Caco-2 (cell line): ENCODE measurements around the gene CDH16. TPM values are rescaled to one million over a fixed set of nuclear protein-coding genes. Genes with fewer than 3 reads are reported as not detected.

Source experiments
- BruUV-seq: library from RNA; stranded (reverse); fragments of 400-500 nt; replicated peaks from 2 replicates; lab custom pipeline; 2021; lab: Mats Ljungman, UMichigan
- CTCF ChIA-PET: fragments of 300-600 bp; sonication (Branson Sonifier 250); formaldehyde crosslinking; loops from one replicate; lab custom pipeline; 2022; ENCODE audit warnings: antibody characterized with exemption; lab: Charles Lee
- POLR2A ChIA-PET: fragments of 300-600 bp; sonication (Branson Sonifier 250); formaldehyde crosslinking; loops from one replicate; lab custom pipeline; 2022; ENCODE audit warnings: antibody characterized with exemption; lab: Charles Lee
- DNase-seq, 2 experiments: peaks; one replicate each; pipeline versions ENCODE4 v3.0.0 to v3.0.0-alpha.2; 2020 to 2022
- H3K27me3 ChIP-seq: replicated peaks from 2 replicates; pipeline ENCODE4 v1.6.0; 2011; ENCODE audit warnings: low read length; ENCODE audit not compliant: control insufficient read depth, insufficient read depth
- H3K36me3 ChIP-seq: 2 replicates; pipeline ENCODE4 v1.5.1; 2011; ENCODE audit warnings: low read length; ENCODE audit not compliant: control insufficient read depth, insufficient read depth
- H3K4me1 ChIP-seq: fragments of 250-450 bp; sonication (Bioruptor Pico); 2 replicates; pipeline ENCODE4 v1.5.1; 2020; ENCODE audit warnings: mild to moderate bottlenecking
- H3K4me3 ChIP-seq: 2 replicates; pipeline ENCODE4 v1.5.1; 2011; ENCODE audit warnings: low read depth, mild to moderate bottlenecking, control low read depth, low read length
- H3K9me3 ChIP-seq: fragments of 250-450 bp; sonication (Bioruptor Pico); 2 replicates; pipeline ENCODE4 v1.5.1; 2020; ENCODE audit warnings: mild to moderate bottlenecking, moderate library complexity
- H3K27ac Mint-ChIP-seq: one replicate; pipeline ENCODE4 v1.8.0; 2022; ENCODE audit warnings: mixed read lengths; ENCODE audit not compliant: unreplicated experiment
- H3K27me3 Mint-ChIP-seq: one replicate; pipeline ENCODE4 v1.8.0; 2022; ENCODE audit warnings: mixed read lengths; ENCODE audit not compliant: insufficient read depth, unreplicated experiment
- H3K36me3 Mint-ChIP-seq: one replicate; pipeline ENCODE4 v1.8.0; 2022; ENCODE audit warnings: mild to moderate bottlenecking, mixed read lengths; ENCODE audit not compliant: insufficient read depth, unreplicated experiment
- H3K4me1 Mint-ChIP-seq: one replicate; pipeline ENCODE4 v1.8.0; 2022; ENCODE audit warnings: low read depth, mixed read lengths; ENCODE audit not compliant: unreplicated experiment
- H3K4me3 Mint-ChIP-seq: one replicate; pipeline ENCODE4 v1.8.0; 2022; ENCODE audit warnings: mild to moderate bottlenecking, moderate library complexity, mixed read lengths; ENCODE audit not compliant: unreplicated experiment
- H3K9me3 Mint-ChIP-seq: one replicate; pipeline ENCODE4 v1.8.0; 2022; ENCODE audit warnings: mixed read lengths; ENCODE audit not compliant: unreplicated experiment
- intact Hi-C: fragments of 100-400 bp; cut with micrococcal nuclease; formaldehyde crosslinking; loops from one replicate; pipeline ENCODE4 v1.10.0; 2022; ENCODE audit not compliant: unreplicated experiment
- total RNA-seq: library from RNA; stranded (reverse); gene quantifications from 2 replicates; pipeline ENCODE4 v1.2.3, GENCODE V29; 2022
- TF ChIP-seq, protein P1 (sequence below), 2 experiments: fragments of 200-600 bp in 1 of 2; IDR thresholded peaks; 1 replicate in 1 of 2; 2 replicates in 1 of 2; pipeline versions ENCODE4 v1.5.1 to v1.8.0; 2011 to 2022; ENCODE audit warnings: antibody characterized with exemption in 1 of 2, control low read depth in 1 of 2, inconsistent platforms in 1 of 2, low read depth in 1 of 2, low read length in 1 of 2, mild to moderate bottlenecking in 1 of 2, moderate library complexity in 1 of 2; ENCODE audit not compliant: insufficient read depth in 1 of 2, severe bottlenecking in 1 of 2, unreplicated experiment in 1 of 2

Gene CDH16
- total RNA-seq, 1 experiment from 2014 or later: 0.48 TPM

- no peak overlapping the region for H3K27ac Mint-ChIP-seq
- Histone ChIP-seq H3K4me1 (peaks cover 19% of the 10 kb centered on the region), H3K4me3 (no peak overlapping the region), H3K27me3 (no peaks in the 10 kb centered on the region; the same call in 1 of the 2 replicates), H3K36me3 (no peaks in the 10 kb centered on the region), H3K9me3 (no peaks in the 10 kb centered on the region)
- H3K4me1 Mint-ChIP-seq: peaks cover 25% of the 10 kb centered on the region
- CTCF ChIA-PET: interaction anchor here (0.5 to 1.8 kb wide), 6 partner anchors 44 to 468 kb away, joined by 3 to 9 read pairs (median 4); partner anchors contain the start of gene NAE1
- POLR2A ChIA-PET: interaction anchor here (0.6 kb wide), 1 partner anchor 234 kb away, joined by 3 read pairs; no protein-coding TSS in a partner anchor
- TF ChIP-seq, protein P1, sequence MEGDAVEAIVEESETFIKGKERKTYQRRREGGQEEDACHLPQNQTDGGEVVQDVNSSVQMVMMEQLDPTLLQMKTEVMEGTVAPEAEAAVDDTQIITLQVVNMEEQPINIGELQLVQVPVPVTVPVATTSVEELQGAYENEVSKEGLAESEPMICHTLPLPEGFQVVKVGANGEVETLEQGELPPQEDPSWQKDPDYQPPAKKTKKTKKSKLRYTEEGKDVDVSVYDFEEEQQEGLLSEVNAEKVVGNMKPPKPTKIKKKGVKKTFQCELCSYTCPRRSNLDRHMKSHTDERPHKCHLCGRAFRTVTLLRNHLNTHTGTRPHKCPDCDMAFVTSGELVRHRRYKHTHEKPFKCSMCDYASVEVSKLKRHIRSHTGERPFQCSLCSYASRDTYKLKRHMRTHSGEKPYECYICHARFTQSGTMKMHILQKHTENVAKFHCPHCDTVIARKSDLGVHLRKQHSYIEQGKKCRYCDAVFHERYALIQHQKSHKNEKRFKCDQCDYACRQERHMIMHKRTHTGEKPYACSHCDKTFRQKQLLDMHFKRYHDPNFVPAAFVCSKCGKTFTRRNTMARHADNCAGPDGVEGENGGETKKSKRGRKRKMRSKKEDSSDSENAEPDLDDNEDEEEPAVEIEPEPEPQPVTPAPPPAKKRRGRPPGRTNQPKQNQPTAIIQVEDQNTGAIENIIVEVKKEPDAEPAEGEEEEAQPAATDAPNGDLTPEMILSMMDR (IDR thresholded peaks at IDR 0.05; ENCODE audit: insufficient read depth in 1 of 2, low read depth in 1 of 2, low read length in 1 of 2, severe bottlenecking in 1 of 2, unreplicated experiment in 1 of 2): no peak
- BruUV-seq: no TSS peak
- intact Hi-C loops: loop anchor here (5.0 to 10.0 kb wide), 2 partner anchors 149 to 467 kb away; no protein-coding TSS in a partner anchor
- H3K27me3 Mint-ChIP-seq: no peaks in the 10 kb centered on the region
- H3K36me3 Mint-ChIP-seq: no peaks in the 10 kb centered on the region
- peak overlapping the region; percentile 63 for H3K4me3 Mint-ChIP-seq
- no peaks in the 10 kb centered on the region for H3K9me3 Mint-ChIP-seq
- DNase-seq: no peak
These were observed 44.5 kb downstream of the CDH16 start for GRCh38 chr16:66874079-66874775.

- peaks cover 19% of the 10 kb centered on the region for H3K4me1 ChIP-seq
- DNase-seq: no peak
- Mint-ChIP-seq H3K4me3 (peak overlapping the region; percentile 80), H3K27ac (no peak overlapping the region), H3K4me1 (peaks cover 25% of the 10 kb centered on the region), H3K9me3 (no peaks in the 10 kb centered on the region), H3K27me3 (no peaks in the 10 kb centered on the region), H3K36me3 (no peaks in the 10 kb centered on the region)
- POLR2A ChIA-PET: interaction anchor here (1.1 kb wide), 1 partner anchor 43 kb away, joined by 15 read pairs; the partner anchor contains the start of gene NAE1
- CTCF ChIA-PET: interaction anchor here (1.0 to 3.6 kb wide), 14 partner anchors 8 to 467 kb away, joined by 3 to 57 read pairs (median 8); partner anchors contain the start of gene NAE1
- no TSS peak for BruUV-seq
- no peak overlapping the region for H3K4me3 ChIP-seq
- TF ChIP-seq, protein P1 (IDR thresholded peaks at IDR 0.05; ENCODE audit: insufficient read depth in 1 of 2, low read depth in 1 of 2, low read length in 1 of 2, severe bottlenecking in 1 of 2, unreplicated experiment in 1 of 2): no peak
- H3K9me3 ChIP-seq: no peaks in the 10 kb centered on the region
- intact Hi-C loops: loop anchor here (1.0 to 10.0 kb wide), 3 partner anchors 43 to 466 kb away; partner anchors contain the start of gene NAE1
- no peaks in the 10 kb centered on the region for H3K36me3 ChIP-seq
- H3K27me3 ChIP-seq: no peaks in the 10 kb centered on the region; the same call in 1 of the 2 replicates
These were observed 45.0 kb downstream of the CDH16 start for GRCh38 chr16:66873685-66874055.

DNA sequence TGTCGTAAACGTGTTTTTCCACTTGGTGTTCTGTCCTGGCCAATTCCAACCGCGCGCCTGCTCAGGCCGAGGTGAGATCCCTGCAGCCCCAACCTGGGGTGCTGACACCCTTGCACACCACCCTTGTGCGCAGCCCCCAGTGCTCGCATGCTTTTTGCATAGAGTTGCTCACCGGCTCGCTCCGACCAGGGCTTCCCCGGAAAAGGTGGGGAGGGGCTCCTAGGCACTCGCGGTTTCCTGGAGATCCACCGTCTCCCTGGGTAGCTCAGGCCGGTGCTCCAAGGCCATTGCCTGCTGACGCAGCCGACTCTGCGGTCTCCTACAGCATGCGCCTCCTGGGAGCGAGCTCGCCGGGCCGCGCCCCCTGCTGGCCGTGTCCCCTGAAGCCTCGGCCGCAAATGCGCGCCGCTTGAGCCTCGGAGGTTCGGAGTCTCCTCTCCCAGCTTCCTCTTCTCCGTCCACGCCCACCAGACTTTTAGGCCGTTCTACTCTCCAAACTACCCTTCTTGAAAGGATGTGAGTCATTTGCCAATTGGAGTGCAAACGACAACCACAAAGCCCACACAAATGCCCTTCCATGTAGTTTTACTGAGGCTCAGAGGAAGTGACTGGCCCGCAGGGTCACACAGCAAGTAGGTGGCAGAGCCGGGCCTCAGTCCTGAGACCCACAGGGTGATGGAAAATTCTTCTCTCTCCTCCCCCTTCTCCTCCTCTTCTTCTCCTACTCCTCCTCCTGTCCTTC, 45.6 kb downstream of the CDH16 start:
- H3K36me3 ChIP-seq: no peaks in the 10 kb centered on the region
- Mint-ChIP-seq H3K4me1 (peaks cover 20% of the 10 kb centered on the region), H3K4me3 (peak overlapping the region; percentile 80), H3K27me3 (no peaks in the 10 kb centered on the region), H3K36me3 (no peaks in the 10 kb centered on the region), H3K27ac (peak overlapping the region; percentile 46), H3K9me3 (no peaks in the 10 kb centered on the region)
- no peaks in the 10 kb centered on the region; the same call in 1 of the 2 replicates for H3K27me3 ChIP-seq
- intact Hi-C loops: loop anchor here (1.0 to 10.0 kb wide), 3 partner anchors 43 to 466 kb away; partner anchors contain the start of gene NAE1
- peaks cover 18% of the 10 kb centered on the region for H3K4me1 ChIP-seq
- peak; percentile 88 to 93 for DNase-seq
- POLR2A ChIA-PET: interaction anchor here (1.1 kb wide), 1 partner anchor 42 kb away, joined by 15 read pairs; the partner anchor contains the start of gene NAE1
- CTCF ChIA-PET: interaction anchor here (0.6 to 3.6 kb wide), 23 partner anchors 8 to 466 kb away, joined by 3 to 57 read pairs (median 5); partner anchors contain the start of genes CMTM4 and NAE1
- TF ChIP-seq, protein P1 (IDR thresholded peaks at IDR 0.05; ENCODE audit: insufficient read depth in 1 of 2, low read depth in 1 of 2, low read length in 1 of 2, severe bottlenecking in 1 of 2, unreplicated experiment in 1 of 2): peak; percentile 95 to 98
- no TSS peak for BruUV-seq
- peak overlapping the region; percentile 46 for H3K4me3 ChIP-seq
- no peaks in the 10 kb centered on the region for H3K9me3 ChIP-seq
